C4-2B (cell line): ENCODE results near the gene TUBB1.

ENCODE experiments used
- H3K27ac ChIP-seq: fragments of 450-650 bp; 2 replicates; pipeline ENCODE4 v1.5.1; 2017
- ZFX ChIP-seq: fragments of 450-650 bp; IDR thresholded peaks from 2 replicates; pipeline ENCODE4 v1.6.1; 2017
- TF ChIP-seq, protein P1 (sequence below): fragments of 450-650 bp; conservative IDR thresholded peaks from 2 replicates; pipeline ENCODE4 v1.5.1; 2017; ENCODE audit warnings: mild to moderate bottlenecking

TUBB1 gene

DNA sequence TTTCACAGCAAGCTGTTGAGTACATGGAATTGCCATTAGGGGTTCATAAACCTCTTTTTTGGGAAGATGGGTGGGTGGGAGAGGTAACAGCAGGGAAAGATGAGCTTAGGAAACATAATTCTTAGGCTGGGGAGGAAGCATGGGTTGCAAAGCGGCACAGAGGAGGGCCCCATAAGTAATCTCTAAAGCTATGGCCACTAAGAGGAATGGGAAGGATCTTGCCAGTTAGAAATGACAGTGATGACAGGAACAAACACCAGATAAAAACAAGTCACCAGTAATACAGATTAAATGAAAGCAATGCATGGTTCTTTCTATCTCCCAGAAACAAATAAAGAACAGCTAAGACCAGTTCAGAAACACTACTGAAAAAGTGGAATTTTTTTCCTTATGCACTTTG, 54.4 kb downstream of the TUBB1 start:
- H3K27ac ChIP-seq, result no peak overlapping the region
- no peak for TF ChIP-seq ZFX
- TF ChIP-seq, protein P1, sequence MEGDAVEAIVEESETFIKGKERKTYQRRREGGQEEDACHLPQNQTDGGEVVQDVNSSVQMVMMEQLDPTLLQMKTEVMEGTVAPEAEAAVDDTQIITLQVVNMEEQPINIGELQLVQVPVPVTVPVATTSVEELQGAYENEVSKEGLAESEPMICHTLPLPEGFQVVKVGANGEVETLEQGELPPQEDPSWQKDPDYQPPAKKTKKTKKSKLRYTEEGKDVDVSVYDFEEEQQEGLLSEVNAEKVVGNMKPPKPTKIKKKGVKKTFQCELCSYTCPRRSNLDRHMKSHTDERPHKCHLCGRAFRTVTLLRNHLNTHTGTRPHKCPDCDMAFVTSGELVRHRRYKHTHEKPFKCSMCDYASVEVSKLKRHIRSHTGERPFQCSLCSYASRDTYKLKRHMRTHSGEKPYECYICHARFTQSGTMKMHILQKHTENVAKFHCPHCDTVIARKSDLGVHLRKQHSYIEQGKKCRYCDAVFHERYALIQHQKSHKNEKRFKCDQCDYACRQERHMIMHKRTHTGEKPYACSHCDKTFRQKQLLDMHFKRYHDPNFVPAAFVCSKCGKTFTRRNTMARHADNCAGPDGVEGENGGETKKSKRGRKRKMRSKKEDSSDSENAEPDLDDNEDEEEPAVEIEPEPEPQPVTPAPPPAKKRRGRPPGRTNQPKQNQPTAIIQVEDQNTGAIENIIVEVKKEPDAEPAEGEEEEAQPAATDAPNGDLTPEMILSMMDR, result no peak

DNA sequence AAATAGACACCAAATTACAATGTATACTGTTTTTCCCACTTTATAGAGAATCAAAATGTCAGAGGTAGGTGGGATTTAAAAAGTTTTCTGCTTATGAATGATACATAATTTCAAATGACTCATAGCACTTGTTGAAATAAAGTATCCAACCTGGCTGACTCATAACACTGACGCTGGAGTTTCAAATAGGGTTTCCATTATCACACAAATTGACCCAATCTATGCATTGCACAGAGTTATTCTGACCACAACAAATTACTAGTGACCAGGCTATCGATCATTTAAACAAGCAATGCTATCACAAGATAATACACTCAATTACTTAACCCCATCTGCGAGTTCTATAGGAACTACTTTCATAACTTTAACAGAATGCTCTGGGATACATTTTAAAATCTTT, 55.2 kb downstream of the TUBB1 start:
- no peak overlapping the region for H3K27ac ChIP-seq
- TF ChIP-seq, protein P1, result no peak
- no peak for TF ChIP-seq ZFX

DNA sequence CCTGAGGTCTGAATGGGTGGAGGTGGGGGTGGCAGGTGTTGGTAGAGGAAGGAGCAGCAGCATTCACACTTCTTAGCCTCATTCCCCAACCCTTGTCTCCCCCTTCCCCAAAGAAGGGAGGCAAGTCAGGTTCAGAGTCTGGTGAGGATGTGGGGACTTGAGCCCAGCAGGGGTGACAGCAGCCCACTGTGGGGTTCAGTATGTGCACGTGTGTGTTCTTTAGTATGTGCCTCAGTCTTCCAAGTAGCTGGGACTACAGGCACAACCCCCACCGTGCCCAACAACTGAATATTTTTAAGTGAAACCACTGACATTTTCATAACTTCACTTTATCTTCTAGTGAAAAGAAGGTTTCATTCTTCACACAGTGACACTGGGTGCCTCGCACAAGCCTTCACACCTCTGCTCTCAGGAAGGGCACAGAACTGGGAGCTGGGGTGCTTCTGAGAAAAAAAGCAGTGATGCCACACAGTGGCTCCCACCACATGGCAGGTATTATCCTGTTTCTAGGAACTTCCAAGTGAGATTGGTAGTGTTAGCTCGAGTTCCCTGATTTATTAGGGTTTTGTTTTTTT, 56.8 kb downstream of the TUBB1 start:
- TF ChIP-seq, protein P1, result no peak
- TF ChIP-seq ZFX, result no peak

More for the DNA sequence above, 56.8 kb downstream of the TUBB1 start:
- H3K27ac ChIP-seq, result no peak overlapping the region
